GM21423 (cell line): Measurements from ENCODE around the gene ELFN2.
"Not testable (repeated sequence)": the region's sequence is repeated elsewhere in the genome, so short reads cannot be mapped to it uniquely, and the experiment has no call there.

Source experiments
- ATAC-seq: cut with Tn5 transposase; IDR thresholded peaks from one replicate; pipeline ENCODE4 v1.9.1; 2021; ENCODE audit warnings: mild to moderate bottlenecking, moderate library complexity; ENCODE audit not compliant: unreplicated experiment

The ELFN2 gene

GRCh38 chr22:37411655-37412054 lies 15.6 kb downstream of the ELFN2 start:
- ATAC-seq = no peak

DNA sequence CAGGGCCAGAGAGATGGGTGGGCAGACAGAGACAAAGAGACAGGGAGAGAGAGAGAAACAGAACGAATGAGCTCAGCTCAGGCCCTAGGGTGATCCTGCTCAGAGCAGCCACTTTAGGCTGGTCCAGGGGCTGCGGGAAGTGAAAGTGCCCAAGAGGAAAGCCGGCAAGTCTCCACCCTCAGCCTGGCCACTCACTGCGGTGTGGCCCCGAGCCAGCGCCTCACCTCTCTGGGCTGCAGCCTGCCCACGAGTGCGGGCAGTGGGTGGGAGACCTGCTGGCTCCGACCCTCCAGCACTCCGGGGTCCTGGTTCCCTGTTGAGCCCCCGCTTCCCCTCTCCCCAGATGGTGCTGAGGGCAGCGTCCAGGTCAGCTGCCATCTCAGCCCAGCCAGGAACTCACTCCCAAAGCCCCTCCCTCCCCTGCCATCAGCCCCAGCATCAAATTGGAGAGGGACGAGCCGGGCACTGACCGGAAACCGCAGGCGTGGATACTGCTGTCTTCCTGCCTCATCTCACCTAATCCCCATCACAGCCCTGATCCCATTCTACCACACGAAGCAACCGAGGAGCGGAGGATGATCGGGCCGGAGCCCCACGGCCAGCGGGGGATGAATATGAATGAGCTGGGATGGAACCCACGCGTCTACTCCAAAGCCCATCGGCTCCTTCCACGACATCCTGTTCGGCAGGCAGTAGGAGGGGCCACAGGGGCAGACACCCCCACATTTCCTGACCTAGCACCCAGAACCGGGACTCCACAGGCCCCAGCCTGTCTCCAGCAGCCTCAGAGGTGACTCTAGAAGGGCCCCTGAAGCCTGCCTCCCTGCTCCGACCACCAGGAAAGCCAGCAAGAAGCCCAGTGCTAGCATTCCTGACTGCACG lies 16.9 kb downstream of the ELFN2 start:
- no peak for ATAC-seq

DNA sequence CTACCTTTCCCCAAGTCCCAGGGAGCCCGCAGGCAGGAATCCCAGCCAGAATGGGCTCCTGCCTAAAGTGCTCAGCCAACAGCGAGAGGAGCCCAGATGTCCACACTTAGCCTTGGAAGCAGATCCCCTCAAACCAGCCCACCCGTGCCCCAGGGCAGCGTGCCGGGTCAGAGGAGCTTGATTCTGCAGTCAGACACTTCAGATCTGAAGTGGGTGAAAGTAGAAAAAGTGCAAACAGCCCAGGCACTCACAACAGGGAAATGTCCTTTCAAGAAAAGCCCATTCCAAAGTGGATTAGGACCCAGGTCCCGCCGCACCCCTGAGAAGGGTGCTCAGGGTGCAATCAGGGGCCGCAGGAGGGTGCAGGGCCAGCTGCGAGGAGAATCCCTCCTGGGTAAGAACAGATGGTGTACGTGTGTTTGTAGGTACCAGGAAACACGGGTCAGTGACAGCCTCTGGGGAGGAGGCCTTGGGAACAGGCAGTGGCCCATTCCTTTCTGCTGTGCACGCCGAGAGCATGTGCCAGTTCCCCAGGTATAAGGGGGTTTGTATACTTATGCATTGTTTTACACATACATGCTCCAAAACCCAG lies 17.7 kb downstream of the ELFN2 start:
- no peak for ATAC-seq

- ATAC-seq = no peak
Observed at GRCh38 chr22:37409031-37409430, 18.2 kb downstream of the ELFN2 start.

DNA sequence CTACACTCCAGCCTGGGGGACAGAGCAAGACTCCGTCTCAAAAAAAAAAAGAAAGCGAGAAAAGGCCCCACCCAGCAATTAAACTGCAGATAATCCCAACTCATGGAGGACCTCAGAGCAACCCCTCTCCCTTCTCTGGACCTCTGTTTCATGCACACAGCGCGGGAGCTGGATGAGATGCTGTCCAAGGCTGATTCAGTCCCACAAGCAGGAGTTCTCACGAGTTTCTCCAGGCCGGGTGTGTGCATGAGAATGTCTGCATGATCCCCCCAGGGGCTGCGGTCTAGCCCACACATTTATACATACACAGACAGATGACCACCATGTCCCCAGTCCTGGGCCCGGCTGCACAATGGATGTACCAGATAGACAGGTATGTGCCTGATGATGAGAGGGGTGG lies 19.4 kb downstream of the ELFN2 start:
- ATAC-seq = no peak

DNA sequence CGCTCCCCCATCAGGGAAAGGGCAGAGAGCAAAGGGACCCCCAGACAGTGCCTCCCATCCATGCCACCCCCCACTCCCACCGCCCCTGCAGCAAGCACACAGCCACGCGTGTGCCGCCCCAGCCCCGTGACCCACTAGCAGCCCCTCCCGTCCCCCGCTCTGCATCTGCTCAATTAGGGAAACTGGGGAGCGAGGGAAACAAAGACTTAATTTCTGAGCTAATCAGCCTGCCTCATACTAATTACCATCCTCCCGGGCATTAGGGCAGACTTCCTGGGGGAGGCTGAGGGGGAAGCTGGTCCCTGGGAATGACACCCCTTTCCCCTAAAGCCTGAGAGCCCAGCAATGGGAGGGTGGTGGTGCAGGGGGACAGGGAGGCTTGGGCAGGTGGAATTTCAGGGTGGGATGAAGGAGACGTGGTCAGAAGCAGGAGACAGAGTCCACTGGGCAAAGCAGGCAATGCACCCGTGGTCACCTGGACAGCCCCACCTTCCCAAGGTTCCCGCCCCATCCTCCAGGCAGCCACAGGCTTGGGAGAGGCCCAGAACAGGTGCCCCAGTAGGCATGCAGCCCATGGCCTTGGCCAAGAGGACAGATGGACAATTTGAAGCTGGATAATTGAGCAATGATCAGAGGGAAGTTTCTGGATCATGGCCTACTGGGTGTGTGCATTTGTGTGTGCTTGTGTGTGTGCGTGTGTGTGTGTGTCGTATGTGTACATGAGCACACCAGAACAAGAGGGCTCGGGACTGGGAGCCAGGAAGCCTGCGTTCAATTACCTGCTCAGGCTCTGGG lies 20.6 kb downstream of the ELFN2 start:
- no peak for ATAC-seq

DNA sequence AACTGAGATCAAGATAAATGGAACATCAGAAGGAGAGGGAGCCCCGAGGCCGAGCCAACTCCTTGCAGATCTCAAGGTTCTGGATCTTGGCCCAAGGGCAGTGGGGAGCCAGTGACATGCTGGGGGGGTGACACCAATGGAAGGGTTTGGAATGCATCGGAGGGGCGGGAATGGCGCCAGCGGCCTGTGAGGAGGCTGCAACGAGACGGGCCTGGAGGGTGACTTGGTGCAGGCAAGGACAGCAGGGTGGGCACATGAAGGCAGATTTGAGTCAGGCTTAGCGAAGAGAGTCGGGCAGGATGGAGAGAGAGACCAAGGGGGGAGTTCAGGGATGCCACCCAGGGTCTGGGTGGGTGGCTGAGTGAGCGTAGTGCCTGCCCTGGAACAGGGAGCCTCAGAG lies 23.2 kb downstream of the ELFN2 start:
- no peak for ATAC-seq

GRCh38 chr22:37403267-37403960 lies 23.9 kb downstream of the ELFN2 start:
- no peak for ATAC-seq

GRCh38 chr22:37402184-37402506 lies 25.1 kb downstream of the ELFN2 start:
- ATAC-seq = no peak

DNA sequence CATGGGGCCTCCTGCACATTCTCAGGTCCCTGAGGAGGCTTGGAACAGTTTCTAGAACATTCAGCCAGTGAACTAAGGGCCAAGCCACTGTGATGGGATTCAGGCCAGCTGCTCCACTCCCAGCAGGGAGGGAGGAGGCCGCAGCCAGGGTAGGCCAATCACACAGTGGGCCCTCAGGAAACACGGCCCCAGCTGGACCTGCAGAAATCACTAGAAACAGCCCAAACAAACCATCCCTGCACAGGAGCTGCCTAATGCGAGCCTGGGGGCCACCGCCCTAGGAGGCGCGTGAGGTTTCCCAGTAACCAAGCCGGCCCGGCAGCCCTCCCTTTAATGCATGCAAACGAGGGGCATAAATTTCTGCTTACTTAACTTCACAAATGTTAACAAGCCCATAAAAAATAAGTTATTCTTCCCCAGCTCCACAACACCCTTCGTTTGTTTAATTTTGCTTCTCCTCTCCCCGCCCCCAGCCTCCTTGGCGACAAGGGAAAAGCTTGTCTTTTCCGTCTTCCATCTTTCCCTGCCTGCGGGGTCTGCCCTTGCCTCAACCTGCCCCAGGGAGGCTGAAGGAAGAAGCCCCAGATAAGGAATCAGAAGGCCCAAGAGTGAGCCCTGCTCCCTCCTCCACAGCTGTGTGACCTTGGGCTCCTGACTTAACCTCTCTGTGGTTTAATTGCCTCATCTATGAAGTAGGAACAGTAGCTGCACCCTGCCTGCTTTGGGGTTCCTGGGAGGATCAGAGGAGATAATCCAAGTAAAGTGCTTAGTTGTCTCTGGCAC lies 25.7 kb downstream of the ELFN2 start:
- ATAC-seq = no peak

GRCh38 chr22:37400719-37401118 lies 26.6 kb downstream of the ELFN2 start:
- ATAC-seq = no peak

DNA sequence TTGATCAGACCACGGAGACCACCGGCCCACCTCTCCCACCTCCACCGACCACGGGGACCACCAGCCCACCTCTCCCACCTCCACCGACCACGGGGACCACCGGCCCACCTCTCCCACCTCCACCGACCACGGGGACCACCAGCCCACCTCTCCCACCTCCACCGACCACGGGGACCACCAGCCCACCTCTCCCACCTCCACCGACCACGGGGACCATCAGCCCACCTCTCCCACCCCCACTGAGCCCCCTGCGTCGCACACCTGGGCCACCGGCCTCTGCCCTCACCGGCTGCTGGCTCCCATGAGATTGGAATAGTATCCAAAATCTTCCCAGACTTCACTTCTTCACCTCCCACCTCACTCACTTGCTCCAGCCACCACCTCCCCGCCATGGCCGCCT lies 27.8 kb downstream of the ELFN2 start:
- not testable (repeated sequence) for ATAC-seq

DNA sequence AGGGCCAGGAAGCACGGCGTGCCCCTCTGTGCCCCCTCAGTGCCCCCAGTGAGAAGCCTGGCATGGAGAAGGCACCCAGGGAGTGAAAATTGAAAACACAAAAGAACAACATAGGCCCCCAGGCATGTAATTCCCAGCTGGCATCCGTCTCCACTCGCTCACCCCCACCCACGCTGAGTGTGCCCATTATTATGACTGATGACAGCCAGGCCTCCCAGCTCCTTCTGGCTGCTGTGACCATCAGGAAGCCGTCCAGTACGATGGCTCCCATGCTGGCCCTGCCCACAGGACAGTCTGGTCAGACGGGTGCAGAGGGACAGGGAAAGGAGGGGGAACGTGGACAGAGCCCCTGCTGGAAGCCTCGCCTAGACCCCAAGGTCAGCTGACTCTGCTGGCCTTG lies 30.1 kb downstream of the ELFN2 start:
- no peak for ATAC-seq

DNA sequence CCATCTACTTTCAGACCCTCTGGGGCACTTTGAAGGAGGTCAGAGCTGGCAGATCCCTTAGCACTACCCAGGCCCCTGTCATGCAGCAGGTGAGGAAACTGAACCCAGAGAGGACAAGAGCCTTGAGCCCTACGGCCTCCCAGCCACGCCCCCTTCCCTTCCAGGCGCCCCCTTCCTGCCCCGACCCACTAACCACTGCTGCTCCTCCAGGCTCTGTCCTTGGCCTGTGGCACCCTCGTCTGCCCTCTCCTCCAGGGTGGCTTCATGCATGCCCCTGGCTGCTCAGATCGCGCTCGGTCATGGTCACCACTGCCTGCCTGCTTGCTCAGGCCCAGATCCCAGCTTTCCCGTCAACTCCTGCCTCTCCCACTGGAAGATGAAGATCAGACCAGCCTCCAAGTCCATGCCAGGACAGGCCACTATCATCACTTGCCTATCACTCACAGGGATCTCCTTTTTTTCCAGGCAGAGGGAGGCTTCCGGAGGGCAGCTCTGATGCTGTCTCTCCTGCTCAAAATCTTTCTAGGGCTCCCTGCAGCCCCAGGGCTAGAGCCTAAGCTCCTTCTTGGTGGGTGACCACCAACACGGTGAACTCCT lies 30.7 kb downstream of the ELFN2 start:
- no peak for ATAC-seq

DNA sequence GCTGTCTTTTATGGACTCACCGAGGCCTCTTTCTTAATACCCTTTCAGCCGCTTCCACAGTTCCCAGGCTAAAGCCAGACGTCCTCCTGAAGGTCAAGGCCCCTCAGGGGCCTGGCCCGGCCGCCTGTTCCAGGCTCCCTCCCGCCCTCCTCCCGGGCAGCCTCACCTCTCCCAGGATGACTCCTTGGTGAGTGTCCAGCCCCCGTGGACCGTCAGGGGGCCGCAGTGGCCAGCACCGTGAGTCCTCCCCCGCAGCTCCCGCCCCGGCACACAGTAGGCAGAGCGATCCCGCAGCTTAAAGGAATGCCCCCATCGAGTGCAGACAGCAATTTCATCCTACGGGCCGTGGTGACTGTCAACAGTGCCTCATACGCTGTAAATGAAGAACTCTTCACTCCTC lies 32.9 kb downstream of the ELFN2 start:
- ATAC-seq = no peak

DNA sequence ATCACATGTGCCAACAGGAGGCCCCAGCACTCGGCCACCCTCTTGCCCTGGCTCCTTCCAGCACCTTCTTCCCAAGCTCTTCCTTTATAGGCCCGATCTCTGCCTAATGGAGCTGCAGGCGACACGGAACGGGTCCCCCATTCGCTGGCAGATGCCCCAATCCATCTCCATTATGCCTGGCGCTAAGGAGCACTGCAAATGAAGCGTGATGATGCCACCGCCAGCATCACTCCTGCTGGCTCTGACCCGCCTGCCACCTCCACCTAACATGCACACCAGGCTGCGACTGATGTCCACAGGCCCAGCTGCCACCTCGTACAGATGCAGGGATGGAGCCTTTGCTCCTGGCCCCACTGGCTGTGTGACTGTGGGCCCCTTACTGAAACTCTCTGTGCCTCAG lies 33.5 kb downstream of the ELFN2 start:
- no peak for ATAC-seq

DNA sequence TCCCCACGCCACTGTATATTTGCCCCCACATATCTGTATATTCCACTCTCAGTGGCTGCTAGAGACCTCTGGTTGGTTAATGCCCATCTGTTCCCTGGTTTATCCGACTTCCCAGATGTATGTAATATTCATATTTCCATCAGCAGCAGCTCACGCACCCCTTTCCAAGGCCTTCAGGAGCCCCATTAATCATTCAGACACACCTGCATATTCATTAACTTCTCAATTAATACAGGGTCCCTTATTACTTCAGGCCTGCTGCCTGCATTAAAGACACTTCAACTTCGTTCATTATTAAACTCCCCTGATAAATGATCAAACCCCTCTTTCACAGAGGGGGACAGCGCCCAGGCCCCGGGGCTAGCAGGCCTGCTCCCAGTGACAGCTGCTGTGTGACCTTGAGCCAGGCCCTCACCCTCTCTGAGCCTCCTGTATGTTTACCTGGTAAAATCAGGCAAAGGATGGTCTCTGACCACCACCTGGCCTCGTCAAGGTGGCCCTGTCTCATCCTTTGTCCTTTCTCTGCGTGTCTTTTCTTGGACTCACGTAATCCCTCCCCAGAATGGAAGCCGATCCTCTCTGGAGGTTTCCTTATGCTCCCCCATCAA lies 34.5 kb downstream of the ELFN2 start:
- ATAC-seq = no peak

DNA sequence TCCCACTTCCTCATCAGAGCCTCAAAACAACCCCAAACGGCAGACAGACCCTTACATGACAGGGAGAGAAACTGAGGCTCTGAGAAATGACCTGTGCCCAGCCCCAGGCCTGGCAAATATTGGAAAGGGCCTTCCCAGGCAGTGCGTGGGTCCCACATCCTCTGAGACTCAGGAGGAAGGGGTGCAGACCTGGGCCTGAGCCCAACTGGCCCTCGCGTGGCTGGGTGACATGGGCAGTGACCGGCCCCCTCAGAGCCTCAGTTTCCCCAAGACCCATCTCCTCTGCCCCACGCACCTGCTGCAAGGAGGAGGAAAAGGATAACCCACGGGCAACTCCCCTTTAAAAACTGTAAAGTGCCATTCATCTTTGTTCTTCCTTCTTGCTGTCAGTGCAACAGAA lies 35.6 kb downstream of the ELFN2 start:
- no peak for ATAC-seq

GRCh38 chr22:37390075-37390474 lies 37.2 kb downstream of the ELFN2 start:
- ATAC-seq = no peak

DNA sequence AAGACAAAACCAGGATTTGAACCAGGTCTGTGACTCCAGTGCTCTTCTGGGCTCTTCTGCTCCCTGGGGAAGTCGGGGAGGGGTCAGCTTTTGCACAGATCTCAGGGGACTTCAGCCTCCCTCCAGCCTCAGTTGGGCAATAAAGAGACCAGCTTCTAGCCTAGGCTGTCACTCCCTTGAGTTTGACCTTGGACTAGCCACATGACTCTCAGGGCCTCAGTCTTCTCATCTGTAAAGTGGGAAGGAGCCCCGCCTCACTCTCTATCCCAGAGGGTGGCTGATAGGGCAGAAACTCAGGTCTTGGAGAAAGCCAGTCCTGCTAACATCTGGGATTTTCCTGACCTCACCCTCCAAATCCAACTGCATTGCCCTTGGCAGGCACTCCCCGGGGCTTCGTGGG lies 38.7 kb downstream of the ELFN2 start:
- no peak for ATAC-seq
